CD4-positive, alpha-beta T cell treated with Interferon alpha-2 for 1 hour (primary cell): Measurements from ENCODE around the gene ZNF699.
"Not testable (repeated sequence)": the region's sequence is repeated elsewhere in the genome, so short reads cannot be mapped to it uniquely, and the experiment has no call there.

Source experiments
- DNase-seq, 2 donors: peaks; one replicate each; pipeline ENCODE4 v3.0.0-alpha.2; 2020 to 2022

Gene ZNF699

GRCh38 chr19:9309139-9309973 lies at the start of gene ZNF699:
TSS of gene ZNF699 (minus strand) at chr19:9309838. CDS start at chr19:9305119, 4,719 bp downstream.
- DNase-seq = peak; percentile 98

- DNase-seq = no peak
These were observed 45.0 kb upstream of the ZNF699 start for GRCh38 chr19:9354651-9355050.

GRCh38 chr19:9353011-9353410 lies 43.4 kb upstream of the ZNF699 start:
- no peak for DNase-seq

- no peak for DNase-seq
These were observed 42.9 kb upstream of the ZNF699 start for GRCh38 chr19:9352505-9352904.

- DNase-seq = no peak
These were observed 39.0 kb upstream of the ZNF699 start for GRCh38 chr19:9348671-9349070.

- DNase-seq = no peak
These were observed 38.6 kb upstream of the ZNF699 start for GRCh38 chr19:9348253-9348652.

GRCh38 chr19:9345005-9345404 lies 35.4 kb upstream of the ZNF699 start:
- no peak for DNase-seq

GRCh38 chr19:9342610-9343304 lies 33.1 kb upstream of the ZNF699 start:
- no peak for DNase-seq

GRCh38 chr19:9329999-9330398 lies 20.4 kb upstream of the ZNF699 start:
- DNase-seq = no peak

GRCh38 chr19:9324584-9324962 lies 14.9 kb upstream of the ZNF699 start:
- no peak for DNase-seq

GRCh38 chr19:9323919-9324583 lies 14.4 kb upstream of the ZNF699 start, which contains the start of gene ZNF559:
TSS of gene ZNF559 (plus strand) at chr19:9324179. CDS start at chr19:9338550, 14,371 bp downstream.
- DNase-seq = peak; percentile 96 to 97

- peak; percentile 76 to 78 for DNase-seq
These were observed 13.9 kb upstream of the ZNF699 start for GRCh38 chr19:9323557-9323918.

- DNase-seq = not testable (repeated sequence)
These were observed 12.6 kb upstream of the ZNF699 start for GRCh38 chr19:9322201-9322600.

- not testable (repeated sequence) for DNase-seq
These were observed 12.1 kb upstream of the ZNF699 start for GRCh38 chr19:9321756-9322155.

- DNase-seq = no peak
These were observed 11.7 kb upstream of the ZNF699 start for GRCh38 chr19:9321338-9321737.

GRCh38 chr19:9313756-9314155 lies 4.1 kb upstream of the ZNF699 start:
- DNase-seq = no peak

- no peak for DNase-seq
These were observed 372 bp upstream of the ZNF699 start for GRCh38 chr19:9309974-9310446.

- DNase-seq = no peak
These were observed 1.4 kb downstream of the ZNF699 start for GRCh38 chr19:9308091-9308770.

- no peak for DNase-seq
These were observed 3.2 kb downstream of the ZNF699 start for GRCh38 chr19:9306443-9306842.

GRCh38 chr19:9296336-9296735 lies 13.3 kb downstream of the ZNF699 start:
- no peak for DNase-seq

- DNase-seq = no peak
These were observed 14.2 kb downstream of the ZNF699 start for GRCh38 chr19:9295411-9295849.

GRCh38 chr19:9289231-9289884 lies 20.3 kb downstream of the ZNF699 start:
- no peak for DNase-seq
